A549 (cell line): ENCODE measurements around the gene NOTCH2.

Experiments used
- CBX2 ChIP-seq: fragments of 200-600 bp; sonication (generic); IDR thresholded peaks from 2 replicates; pipeline ENCODE4 v1.6.1; 2016; ENCODE audit warnings: low read depth, mild to moderate bottlenecking, borderline replicate concordance
- CEBPB ChIP-seq, 2 experiments: fragments of >200 bp in 1 of 2; sonication (Bioruptor Twin) in 1 of 2; formaldehyde crosslinking in 1 of 2; IDR thresholded peaks; 2 replicates each; pipeline ENCODE4 v1.6.1; 2012 to 2016
- CHD2 ChIP-seq: fragments of 150-350 bp; IDR thresholded peaks from 2 replicates; pipeline ENCODE4 v1.6.1; 2014; ENCODE audit warnings: low read length; ENCODE audit not compliant: partially characterized antibody
- CTCF ChIP-seq: fragments of >200 bp; sonication (Bioruptor Twin); formaldehyde crosslinking; IDR thresholded peaks from 3 replicates; pipeline ENCODE4 v1.5.1; 2016
- E2F6 ChIP-seq: IDR thresholded peaks from 2 replicates; pipeline ENCODE4 v1.6.1; 2012; ENCODE audit warnings: low read depth, borderline replicate concordance
- PHF8 ChIP-seq: fragments of 200-600 bp; sonication (generic); IDR thresholded peaks from 2 replicates; pipeline ENCODE4 v1.6.1; 2016; ENCODE audit warnings: low read depth, mild to moderate bottlenecking, antibody characterized with exemption, moderate library complexity, borderline replicate concordance
- REST ChIP-seq: fragments of 200-600 bp; sonication (generic); IDR thresholded peaks from 2 replicates; pipeline ENCODE4 v1.6.1; 2016; ENCODE audit warnings: antibody characterized with exemption, mild to moderate bottlenecking, moderate library complexity
- SMC3 ChIP-seq: fragments of >200 bp; sonication (Bioruptor Twin); formaldehyde crosslinking; IDR thresholded peaks from 3 replicates; pipeline ENCODE4 v1.6.1; 2018; ENCODE audit warnings: inconsistent platforms

- no peak for TF ChIP-seq CTCF
- TF ChIP-seq CHD2, result no peak
- TF ChIP-seq E2F6, result no peak
- no peak for TF ChIP-seq SMC3
- TF ChIP-seq CEBPB (IDR thresholded peaks at IDR 0.05), result no peak
- TF ChIP-seq CBX2, result no peak
- TF ChIP-seq REST, result no peak
- TF ChIP-seq PHF8, result no peak
Observed at GRCh38 chr1:119873135-119874015, 196.1 kb downstream of the NOTCH2 start.
